NCI-H1092 treated with DMSO at 0.1 percent for 48 hours (cell line): ENCODE measurements around the gene SCTR.

Source experiments
- DNase-seq: peaks from one replicate; lab custom pipeline; 2025; lab: John Stamatoyannopoulos, UW

The SCTR gene

GRCh38 chr2:119487434-119488244 lies 36.6 kb downstream of the SCTR start:
- no peak for DNase-seq

DNA sequence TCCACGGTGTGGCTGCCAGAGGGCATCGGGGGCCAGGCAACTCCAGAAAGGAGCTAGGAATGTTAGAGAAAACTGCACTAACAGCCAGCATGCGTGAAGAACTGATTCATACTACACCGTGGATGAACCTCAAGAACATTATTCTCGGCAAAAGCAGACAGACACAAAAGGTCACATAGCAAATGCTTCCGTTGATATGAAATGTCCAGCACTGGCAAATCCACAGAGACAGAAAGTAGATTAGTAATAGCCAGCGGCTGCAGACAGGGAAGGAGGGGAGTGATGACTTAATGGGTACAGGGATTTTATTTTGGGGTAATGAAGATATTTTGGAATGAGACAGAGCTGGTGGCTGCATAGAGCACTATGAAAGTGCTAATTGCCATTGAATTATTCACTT lies 37.4 kb downstream of the SCTR start:
- no peak for DNase-seq

- no peak for DNase-seq
Observed at GRCh38 chr2:119486196-119486827, 38.0 kb downstream of the SCTR start.

- no peak for DNase-seq
Observed at GRCh38 chr2:119485336-119486110, 38.8 kb downstream of the SCTR start.

GRCh38 chr2:119484834-119485233 lies 39.4 kb downstream of the SCTR start:
- no peak for DNase-seq

GRCh38 chr2:119483896-119484718 lies 40.2 kb downstream of the SCTR start:
- DNase-seq, result no peak

DNA sequence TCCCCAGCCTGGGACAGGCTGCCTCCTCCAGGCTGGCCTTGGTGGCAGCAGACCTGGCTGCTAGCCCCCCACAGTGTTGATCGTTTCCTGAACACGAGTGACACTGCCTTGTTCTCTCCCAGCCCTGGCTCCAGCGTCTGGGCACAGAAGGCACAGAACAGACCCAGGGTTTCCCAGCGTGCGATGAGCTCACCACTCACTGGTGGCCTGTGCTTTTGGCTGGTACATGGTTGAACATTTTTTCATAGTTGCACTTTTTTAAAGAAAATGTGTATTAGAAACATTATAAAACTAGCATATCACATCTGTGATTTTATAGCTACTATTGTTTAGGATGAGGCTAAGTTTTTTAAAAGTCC lies 40.9 kb downstream of the SCTR start:
- DNase-seq, result no peak

GRCh38 chr2:119482481-119483394 lies 41.5 kb downstream of the SCTR start:
- no peak for DNase-seq

GRCh38 chr2:119481501-119482455 lies 42.5 kb downstream of the SCTR start:
- peak; percentile 2 for DNase-seq

GRCh38 chr2:119480718-119481142 lies 43.6 kb downstream of the SCTR start:
- no peak for DNase-seq

GRCh38 chr2:119480184-119480583 lies 44.1 kb downstream of the SCTR start:
- no peak for DNase-seq

GRCh38 chr2:119478978-119479295 lies 45.3 kb downstream of the SCTR start:
- DNase-seq, result no peak

- DNase-seq, result no peak
Observed at GRCh38 chr2:119478188-119478977, 45.9 kb downstream of the SCTR start.

DNA sequence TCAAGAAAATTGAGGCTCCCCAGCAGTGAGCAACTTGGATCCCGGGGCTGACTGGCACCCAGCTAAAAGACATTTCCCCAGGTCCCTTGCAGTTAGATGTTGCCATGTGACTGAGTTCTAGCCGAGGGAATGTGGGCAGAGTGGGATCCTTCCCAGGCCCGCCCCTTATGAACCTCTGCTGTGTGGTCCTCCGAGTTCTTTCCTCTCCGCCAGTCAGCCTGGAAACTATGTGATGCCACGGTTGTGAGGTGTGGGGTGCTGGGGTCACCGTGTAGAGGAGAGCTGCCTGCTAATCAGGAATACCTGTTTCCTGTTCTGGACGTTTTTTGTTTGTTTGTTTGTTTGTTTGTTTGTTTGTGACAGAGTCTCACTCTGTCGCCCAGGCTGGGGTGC lies 47.2 kb downstream of the SCTR start:
- no peak for DNase-seq

DNA sequence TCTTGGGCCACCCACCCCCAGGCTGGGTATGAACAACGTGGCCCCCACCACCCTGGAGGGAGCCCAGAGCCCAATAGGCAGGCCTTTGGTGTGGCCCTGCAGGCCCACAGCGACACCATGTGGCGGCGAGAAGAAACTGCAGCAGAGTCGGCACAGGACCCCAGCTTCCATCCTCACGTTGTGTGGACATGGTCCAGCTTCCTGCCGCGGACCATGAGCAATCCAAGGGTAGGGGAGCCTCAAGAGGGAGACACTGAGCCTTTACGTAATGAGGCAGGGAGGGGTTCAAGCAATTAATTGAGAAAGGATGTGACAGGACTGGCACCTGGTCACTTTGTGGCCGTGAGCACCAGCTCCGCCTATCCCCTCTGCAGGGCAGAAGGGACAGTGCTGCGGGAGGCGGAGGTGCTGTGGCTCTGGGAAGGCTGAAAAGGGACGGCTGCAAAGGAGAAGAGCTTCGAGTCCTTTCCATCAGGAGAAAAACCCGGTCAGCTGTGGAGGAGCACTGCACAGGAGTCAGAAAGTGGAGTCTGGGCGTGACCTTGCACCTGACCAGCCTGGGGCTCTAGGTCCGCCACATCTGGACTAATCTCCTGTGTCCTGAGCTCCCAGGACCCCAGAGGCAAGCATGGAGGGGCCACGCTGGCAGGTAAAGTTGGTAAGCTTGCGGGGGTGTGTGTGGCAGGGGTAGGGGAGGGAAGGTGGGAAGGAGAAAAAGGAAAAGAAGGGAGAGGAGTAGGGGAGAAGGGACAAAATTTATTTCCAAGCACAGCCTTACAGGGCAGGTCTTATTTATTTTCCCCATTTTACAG lies 47.8 kb downstream of the SCTR start:
- peak; percentile 47 for DNase-seq

GRCh38 chr2:119475857-119476244 lies 48.4 kb downstream of the SCTR start:
- no peak for DNase-seq

DNA sequence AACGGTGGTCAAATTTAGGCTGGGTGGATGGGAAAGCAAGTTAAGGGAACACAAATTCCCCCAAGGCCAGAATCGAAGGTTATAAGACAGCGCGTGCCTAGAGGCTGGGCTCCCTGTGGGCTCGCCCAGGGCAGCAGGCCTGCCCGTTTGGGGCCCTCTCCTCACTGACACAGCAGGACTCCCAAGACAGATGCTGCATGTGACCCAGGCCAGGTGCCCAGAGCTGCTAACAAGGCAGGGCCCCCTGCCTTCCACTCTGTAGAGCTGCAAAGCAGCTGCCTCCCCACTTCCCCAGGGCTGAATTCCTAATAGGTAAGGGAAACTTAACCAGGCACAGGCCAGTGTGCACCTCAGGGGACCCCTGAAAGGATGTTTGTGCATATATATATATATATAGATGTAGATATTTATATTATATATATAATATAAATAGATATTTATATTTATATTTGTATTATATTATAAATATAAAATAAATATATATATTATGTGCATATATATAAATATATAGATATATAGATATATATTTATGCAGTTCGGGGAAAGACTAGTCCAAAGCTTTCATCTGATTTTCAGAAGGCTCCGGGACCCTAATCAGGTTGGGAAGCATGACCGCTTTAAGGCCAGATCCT lies 48.9 kb downstream of the SCTR start:
- no peak for DNase-seq
